Activated T-helper 2 cell treated with anti-CD3 and anti-CD28 coated beads, Interferon-gamma antibody, Interleukin-2, Interleukin-4, amounts not matched to agents 10 μg/mL and 5 μg/mL and 100 μg/mL, durations not matched to agents 14 hours and 24 hours and 36 hours (primary cell): ENCODE results near the gene NINJ1. TPM values are rescaled to one million over a fixed set of nuclear protein-coding genes. Genes with fewer than 3 reads are reported as not detected.

Experiments used
- DNase-seq: peaks from one replicate; pipeline ENCODE4 v3.0.0; 2021; ENCODE audit warnings: low spot score
- H3K27ac Mint-ChIP-seq: one replicate; pipeline ENCODE4 v1.8.0; 2021; ENCODE audit warnings: mixed read lengths
- H3K27me3 Mint-ChIP-seq: one replicate; pipeline ENCODE4 v1.8.0; 2021; ENCODE audit warnings: low read depth, mixed read lengths
- H3K36me3 Mint-ChIP-seq: one replicate; pipeline ENCODE4 v1.8.0; 2021; ENCODE audit warnings: low read depth, mixed read lengths
- H3K4me1 Mint-ChIP-seq: one replicate; pipeline ENCODE4 v1.8.0; 2021; ENCODE audit warnings: low read depth, mixed read lengths
- H3K4me3 Mint-ChIP-seq: one replicate; pipeline ENCODE4 v1.8.0; 2021; ENCODE audit warnings: low read depth, mild to moderate bottlenecking, moderate library complexity, mixed read lengths
- H3K9me3 Mint-ChIP-seq: one replicate; pipeline ENCODE4 v1.8.0; 2021; ENCODE audit warnings: mixed read lengths
- intact Hi-C: fragments of 100-400 bp; cut with micrococcal nuclease; formaldehyde crosslinking; loops from one replicate; pipeline ENCODE4 v1.15.1; 2023
- total RNA-seq: library from RNA; stranded (reverse); gene quantifications from 2 replicates; pipeline ENCODE4 v1.2.3, GENCODE V29; 2022

NINJ1 gene
- total RNA-seq, 1 donor from 2014 or later = 113 TPM

DNA sequence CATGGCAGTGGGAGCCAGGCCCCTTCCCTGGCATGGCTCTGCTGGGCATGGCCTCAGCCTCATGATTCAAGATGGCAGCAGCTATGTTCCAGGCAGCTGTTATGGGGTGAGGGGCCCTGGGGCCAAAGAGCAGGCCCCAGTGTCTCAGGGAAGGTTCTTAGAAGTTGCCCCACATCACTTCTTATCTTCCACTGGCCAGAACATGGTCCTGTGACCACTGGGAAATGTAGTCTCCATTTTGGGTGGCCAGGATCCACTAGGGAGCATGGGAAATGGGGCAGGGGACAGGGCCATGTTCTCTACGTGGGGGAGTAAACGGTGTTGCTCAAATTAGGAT, 57.3 kb downstream of the NINJ1 start:
- H3K4me1 Mint-ChIP-seq = peaks cover 9% of the 10 kb centered on the region
- intact Hi-C loops = no loop called here
- no peak overlapping the region for H3K4me3 Mint-ChIP-seq
- H3K9me3 Mint-ChIP-seq = no peaks in the 10 kb centered on the region
- peaks cover 28% of the 10 kb centered on the region for H3K36me3 Mint-ChIP-seq
- no peaks in the 10 kb centered on the region for H3K27me3 Mint-ChIP-seq
- H3K27ac Mint-ChIP-seq = no peak overlapping the region
- no peak for DNase-seq

DNA sequence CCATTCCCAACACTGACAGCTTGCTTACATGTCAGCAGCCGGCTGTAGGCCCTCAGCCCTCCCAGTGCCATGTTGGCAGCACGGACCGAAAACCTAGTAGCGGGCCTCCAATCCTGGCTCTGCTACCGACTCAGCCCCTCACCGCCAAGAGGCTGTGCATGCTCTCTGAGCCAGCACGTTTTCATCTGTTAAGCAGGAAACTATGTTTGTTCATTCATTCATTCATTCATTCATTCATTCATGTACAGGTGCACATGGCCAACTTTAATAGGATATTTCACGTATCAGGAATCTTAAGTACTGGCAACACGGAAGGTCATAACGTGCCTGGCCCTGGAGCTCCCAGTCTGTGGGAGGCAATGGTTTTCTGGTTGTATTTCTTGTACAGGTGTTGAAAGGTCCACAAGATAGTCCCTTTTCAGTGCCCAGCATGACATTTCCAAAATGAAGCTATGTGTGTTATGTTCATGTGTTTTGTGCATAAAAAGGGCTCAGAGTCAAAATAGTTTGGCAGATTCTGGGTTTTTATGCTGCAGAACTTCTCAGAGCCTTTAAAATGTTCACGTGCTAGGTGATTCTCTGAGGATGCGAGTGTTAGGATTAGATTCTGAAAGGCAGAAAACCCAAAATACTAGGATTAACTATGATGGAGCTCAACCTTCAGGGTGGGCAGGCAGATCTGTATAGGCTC, 57.8 kb downstream of the NINJ1 start:
- Mint-ChIP-seq H3K27me3 (no peaks in the 10 kb centered on the region), H3K9me3 (no peaks in the 10 kb centered on the region), H3K4me3 (no peak overlapping the region), H3K36me3 (peaks cover 27% of the 10 kb centered on the region), H3K27ac (no peak overlapping the region), H3K4me1 (peaks cover 10% of the 10 kb centered on the region)
- intact Hi-C loops = no loop called here
- DNase-seq = no peak

DNA sequence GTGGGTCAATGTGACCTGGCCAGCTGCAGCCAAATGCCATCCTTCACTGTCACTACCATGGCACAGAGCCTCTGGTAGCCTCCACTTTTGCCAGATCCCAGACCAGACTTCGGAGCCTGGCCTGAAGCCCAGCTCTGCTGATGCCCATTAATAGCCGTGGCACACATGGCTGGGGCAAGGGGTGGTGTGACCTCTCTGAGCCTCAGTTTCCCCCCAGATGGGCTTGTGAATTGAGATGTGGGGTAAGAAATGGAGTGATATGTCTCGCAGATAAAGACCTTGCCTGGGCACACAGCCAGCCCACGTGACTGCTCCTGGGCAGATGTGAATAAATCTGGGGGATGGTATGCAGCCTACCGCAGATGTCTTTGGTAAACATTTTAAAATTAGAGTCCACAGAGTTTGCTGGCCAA, 61.7 kb downstream of the NINJ1 start:
- no peaks in the 10 kb centered on the region for H3K9me3 Mint-ChIP-seq
- H3K4me3 Mint-ChIP-seq = no peak overlapping the region
- DNase-seq = no peak
- peaks cover 32% of the 10 kb centered on the region for H3K36me3 Mint-ChIP-seq
- no peaks in the 10 kb centered on the region for H3K27me3 Mint-ChIP-seq
- peaks cover 19% of the 10 kb centered on the region for H3K4me1 Mint-ChIP-seq
- intact Hi-C loops = no loop called here
- no peak overlapping the region for H3K27ac Mint-ChIP-seq

Other genes starting within 250 kb of the NINJ1 start
- gene FGD3, start 186.7 kb downstream of the NINJ1 start, total RNA-seq = 41.4 and 42.9 TPM in 2 replicates
- gene SUSD3, start 75.5 kb downstream of the NINJ1 start, total RNA-seq = 29.7 and 36.4 TPM in 2 replicates
- gene CARD19, start 38.0 kb downstream of the NINJ1 start, total RNA-seq = 52.6 and 57.2 TPM in 2 replicates
- 1.2 and 1.6 TPM in 2 replicates for gene WNK2, start 49.9 kb upstream of the NINJ1 start, total RNA-seq